Measurements from ENCODE around the gene PIAS2.
"Not testable (repeated sequence)": the region's sequence is repeated elsewhere in the genome, so short reads cannot be mapped to it uniquely, and the experiment has no call there.

PIAS2 gene

GRCh38 chr18:46899274-46899948 is 17.9 kb downstream of the PIAS2 start:
- DNase-seq = peak; percentile 18

GRCh38 chr18:46894124-46894523 is 23.2 kb downstream of the PIAS2 start:
- no peak for DNase-seq

GRCh38 chr18:46893360-46893759 is 23.9 kb downstream of the PIAS2 start:
- DNase-seq = no peak

GRCh38 chr18:46892842-46893241 is 24.5 kb downstream of the PIAS2 start:
- DNase-seq = peak; percentile 1

GRCh38 chr18:46891742-46892214 is 25.5 kb downstream of the PIAS2 start:
- DNase-seq = peak; percentile 48

- DNase-seq = no peak
Measured at GRCh38 chr18:46888965-46889364, 28.3 kb downstream of the PIAS2 start.

GRCh38 chr18:46886893-46887292 is 30.4 kb downstream of the PIAS2 start:
- DNase-seq = no peak

GRCh38 chr18:46883180-46883579 is 34.1 kb downstream of the PIAS2 start:
- DNase-seq = no peak

- no peak for DNase-seq
Measured at GRCh38 chr18:46877329-46877987, 39.8 kb downstream of the PIAS2 start.

GRCh38 chr18:46868169-46868921 is 49.0 kb downstream of the PIAS2 start:
- DNase-seq = no peak

GRCh38 chr18:46867367-46868143 is 49.8 kb downstream of the PIAS2 start:
- DNase-seq = no peak

GRCh38 chr18:46866523-46866922 is 50.8 kb downstream of the PIAS2 start:
- no peak for DNase-seq

- DNase-seq = not testable (repeated sequence)
Measured at GRCh38 chr18:46865245-46865644, 52.1 kb downstream of the PIAS2 start.

- DNase-seq = no peak
Measured at GRCh38 chr18:46859855-46860254, 57.5 kb downstream of the PIAS2 start.

- DNase-seq = no peak
Measured at GRCh38 chr18:46858290-46858689, 59.0 kb downstream of the PIAS2 start.

- DNase-seq = no peak
Measured at GRCh38 chr18:46856973-46857372, 60.3 kb downstream of the PIAS2 start.

GRCh38 chr18:46849007-46849406 is 68.3 kb downstream of the PIAS2 start:
- DNase-seq = no peak

- DNase-seq = no peak
Measured at GRCh38 chr18:46843372-46843771, 73.9 kb downstream of the PIAS2 start.

GRCh38 chr18:46842583-46842982 is 74.7 kb downstream of the PIAS2 start:
- DNase-seq = no peak

GRCh38 chr18:46833899-46834298 is 83.4 kb downstream of the PIAS2 start:
- DNase-seq = no peak

GRCh38 chr18:46832849-46833248 is 84.5 kb downstream of the PIAS2 start:
- DNase-seq = no peak

GRCh38 chr18:46832422-46832821 is 84.9 kb downstream of the PIAS2 start:
- not testable (repeated sequence) for DNase-seq

GRCh38 chr18:46831434-46831833 is 85.9 kb downstream of the PIAS2 start:
- no peak for DNase-seq
